ENCODE results near the gene NSUN3.

DNA sequence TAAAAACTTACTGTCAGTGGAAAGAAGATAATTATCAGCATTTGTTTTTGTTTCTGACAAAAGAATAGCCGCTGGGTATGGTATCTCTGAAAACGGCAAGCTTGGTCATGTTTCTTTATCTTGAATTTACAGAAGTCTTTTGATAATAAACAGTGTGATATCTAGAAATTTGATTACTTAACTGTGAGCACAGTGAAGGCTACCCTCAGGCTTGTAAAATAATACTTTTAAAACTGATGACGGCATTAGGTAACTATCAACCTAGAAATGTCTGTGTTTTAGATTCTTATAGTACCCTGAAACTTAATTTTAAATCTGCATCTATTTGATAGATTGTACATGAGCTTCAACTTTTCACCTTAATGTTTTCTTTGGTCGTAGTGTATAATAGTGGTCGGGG lies 43.4 kb downstream of the NSUN3 start:
- TF ChIP-seq CTCF (IDR thresholded peaks at IDR 0.05): no peak
- no peak for TF ChIP-seq POLR2AphosphoS5 (IDR thresholded peaks at IDR 0.05; ENCODE audit: low read depth, low read length)
- no peak for TF ChIP-seq TCF7L2 (IDR thresholded peaks at IDR 0.05; ENCODE audit: low read depth, low read length)
